Measurements from ENCODE around the gene DLX3. TPM values are rescaled to one million over a fixed set of nuclear protein-coding genes. Genes with fewer than 3 reads are reported as not detected.
A peak's percentile ranks its signal among the peaks of the same experiment; 100 is the strongest.

Gene DLX3
- total RNA-seq, 1 donor from 2014 or later, result not detected

DNA sequence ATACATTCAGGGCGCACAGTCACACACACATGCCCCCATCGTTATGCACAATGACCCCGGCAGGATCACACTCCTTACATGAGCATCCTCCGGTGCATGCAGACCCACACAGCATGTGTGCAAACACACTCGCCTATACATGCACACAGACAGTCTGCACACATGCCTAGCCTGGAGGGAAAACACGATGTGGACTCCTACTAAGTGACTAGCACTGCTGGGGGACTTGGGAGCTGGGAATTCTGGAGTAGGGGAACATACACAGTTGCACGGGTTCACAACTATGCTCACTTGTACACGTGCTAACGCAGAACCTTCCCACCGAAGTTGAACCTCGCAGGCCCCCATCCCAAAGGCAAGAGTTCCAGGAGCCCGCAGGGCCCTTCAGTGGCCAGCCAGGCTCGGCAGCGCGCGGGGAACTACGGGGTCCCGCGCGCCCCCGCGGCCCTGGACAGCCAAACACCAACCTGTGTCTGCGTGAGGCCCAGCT is 2.0 kb downstream of the DLX3 start:
- no peak for DNase-seq
- peaks cover 34% of the 10 kb centered on the region for H3K4me1 ChIP-seq
- H3K27me3 ChIP-seq (ENCODE audit: low read depth), result peaks cover 98% of the 10 kb centered on the region
- intact Hi-C loops (cut with micrococcal nuclease), result no loop called here
- no peaks in the 10 kb centered on the region for H3K36me3 ChIP-seq
- H3K9me3 ChIP-seq (replicated peaks), result no peaks in the 10 kb centered on the region
- TF ChIP-seq, protein P1, sequence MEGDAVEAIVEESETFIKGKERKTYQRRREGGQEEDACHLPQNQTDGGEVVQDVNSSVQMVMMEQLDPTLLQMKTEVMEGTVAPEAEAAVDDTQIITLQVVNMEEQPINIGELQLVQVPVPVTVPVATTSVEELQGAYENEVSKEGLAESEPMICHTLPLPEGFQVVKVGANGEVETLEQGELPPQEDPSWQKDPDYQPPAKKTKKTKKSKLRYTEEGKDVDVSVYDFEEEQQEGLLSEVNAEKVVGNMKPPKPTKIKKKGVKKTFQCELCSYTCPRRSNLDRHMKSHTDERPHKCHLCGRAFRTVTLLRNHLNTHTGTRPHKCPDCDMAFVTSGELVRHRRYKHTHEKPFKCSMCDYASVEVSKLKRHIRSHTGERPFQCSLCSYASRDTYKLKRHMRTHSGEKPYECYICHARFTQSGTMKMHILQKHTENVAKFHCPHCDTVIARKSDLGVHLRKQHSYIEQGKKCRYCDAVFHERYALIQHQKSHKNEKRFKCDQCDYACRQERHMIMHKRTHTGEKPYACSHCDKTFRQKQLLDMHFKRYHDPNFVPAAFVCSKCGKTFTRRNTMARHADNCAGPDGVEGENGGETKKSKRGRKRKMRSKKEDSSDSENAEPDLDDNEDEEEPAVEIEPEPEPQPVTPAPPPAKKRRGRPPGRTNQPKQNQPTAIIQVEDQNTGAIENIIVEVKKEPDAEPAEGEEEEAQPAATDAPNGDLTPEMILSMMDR (IDR thresholded peaks at IDR 0.05; ENCODE audit: borderline replicate concordance), result no peak
- H3K4me3 ChIP-seq, result peak overlapping the region; percentile 64
- no peak overlapping the region for H3K27ac ChIP-seq (replicated peaks)

DNA sequence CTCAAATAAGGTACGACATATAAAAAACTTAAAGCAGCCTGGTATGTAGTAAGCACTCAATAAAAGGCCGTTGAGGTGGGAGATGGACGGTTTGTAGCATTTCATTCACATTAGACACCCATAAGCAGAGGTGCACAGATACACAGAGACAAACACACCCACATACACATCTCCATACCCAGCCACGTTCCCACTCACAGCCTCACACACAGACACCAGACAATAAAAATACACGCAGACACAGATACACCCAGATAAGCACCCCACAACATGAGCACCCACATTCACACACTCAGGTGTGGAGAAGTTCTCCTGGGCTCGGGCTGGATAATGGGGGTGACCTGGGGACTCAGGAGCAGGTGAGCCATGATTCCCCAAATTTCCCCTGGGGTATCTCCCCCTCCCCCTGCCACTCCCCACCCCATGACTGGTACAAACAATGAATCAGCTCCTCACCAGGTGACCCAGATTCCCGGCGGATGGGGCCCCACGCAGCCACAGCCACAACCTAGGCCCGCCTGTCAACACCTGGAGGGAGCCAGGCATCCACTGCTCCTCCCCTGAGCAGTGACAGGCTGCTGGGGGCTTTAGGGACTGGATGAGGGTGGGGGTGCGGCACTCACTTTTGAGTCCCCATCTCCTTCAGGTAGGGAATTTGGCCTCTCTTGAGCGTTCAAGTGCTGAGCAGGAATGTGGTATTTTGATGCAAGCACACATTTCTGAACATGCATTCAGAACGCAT is 2.7 kb downstream of the DLX3 start:
- Histone ChIP-seq H3K4me3 (no peak overlapping the region), H3K9me3 (replicated peaks) (no peaks in the 10 kb centered on the region), H3K36me3 (no peaks in the 10 kb centered on the region), H3K4me1 (peaks cover 34% of the 10 kb centered on the region), H3K27ac (replicated peaks) (no peak overlapping the region), H3K27me3 (ENCODE audit: low read depth) (peaks cover 98% of the 10 kb centered on the region)
- no peak for DNase-seq
- TF ChIP-seq, protein P1 (IDR thresholded peaks at IDR 0.05; ENCODE audit: borderline replicate concordance), result no peak
- intact Hi-C loops (cut with micrococcal nuclease), result no loop called here

DNA sequence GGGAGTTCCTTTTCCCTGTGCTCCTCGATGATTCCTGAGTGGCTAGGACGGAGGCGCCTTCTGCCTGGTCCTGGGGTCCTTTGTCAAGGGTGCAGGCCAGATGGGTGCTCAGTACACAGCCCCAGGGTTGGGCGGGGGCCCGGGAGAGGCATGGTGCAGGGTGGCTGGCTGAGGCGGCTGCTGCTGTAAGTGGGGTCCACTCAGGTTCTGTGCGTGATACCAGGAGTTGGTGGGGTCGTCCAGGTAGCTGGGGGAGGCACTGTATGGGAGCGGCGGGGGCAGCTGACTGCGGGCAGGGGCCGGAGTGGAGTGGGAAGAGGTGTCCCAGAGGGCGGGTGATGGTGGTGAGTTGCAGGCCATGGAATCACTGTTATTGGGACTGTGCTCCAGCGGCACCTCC is 3.6 kb downstream of the DLX3 start:
- intact Hi-C loops (cut with micrococcal nuclease), result no loop called here
- Histone ChIP-seq H3K27ac (replicated peaks) (no peak overlapping the region), H3K4me1 (peaks cover 26% of the 10 kb centered on the region), H3K36me3 (no peaks in the 10 kb centered on the region), H3K9me3 (replicated peaks) (no peaks in the 10 kb centered on the region), H3K4me3 (no peak overlapping the region), H3K27me3 (ENCODE audit: low read depth) (peaks cover 98% of the 10 kb centered on the region)
- TF ChIP-seq, protein P1 (IDR thresholded peaks at IDR 0.05; ENCODE audit: borderline replicate concordance), result no peak
- DNase-seq, result no peak

DNA sequence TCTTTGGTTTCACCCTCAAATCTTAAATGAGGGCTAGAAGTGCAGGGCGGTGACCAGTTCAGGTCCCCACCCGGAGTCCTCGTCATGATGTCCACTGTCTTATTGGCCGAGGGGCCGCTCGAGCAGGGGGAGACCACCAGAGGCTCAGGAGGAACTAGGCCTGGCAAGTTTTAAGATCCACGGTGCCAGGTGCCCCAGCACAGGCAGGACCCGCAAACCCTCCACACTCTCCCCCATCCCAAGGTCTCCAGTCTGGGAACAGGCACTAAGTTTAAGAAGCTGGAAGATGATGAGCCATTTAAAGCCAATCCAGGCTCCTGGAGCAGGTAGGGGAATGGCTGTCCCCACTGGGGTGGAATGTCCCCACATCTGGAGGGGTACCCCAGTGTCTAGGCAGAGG is 4.1 kb downstream of the DLX3 start:
- no peak overlapping the region for H3K27ac ChIP-seq (replicated peaks)
- peaks cover 98% of the 10 kb centered on the region for H3K27me3 ChIP-seq (ENCODE audit: low read depth)
- no peak overlapping the region for H3K4me3 ChIP-seq
- intact Hi-C loops (cut with micrococcal nuclease), result no loop called here
- no peak for DNase-seq
- peaks cover 26% of the 10 kb centered on the region for H3K4me1 ChIP-seq
- no peaks in the 10 kb centered on the region for H3K9me3 ChIP-seq (replicated peaks)
- TF ChIP-seq, protein P1 (IDR thresholded peaks at IDR 0.05; ENCODE audit: borderline replicate concordance), result no peak
- H3K36me3 ChIP-seq, result no peaks in the 10 kb centered on the region

DNA sequence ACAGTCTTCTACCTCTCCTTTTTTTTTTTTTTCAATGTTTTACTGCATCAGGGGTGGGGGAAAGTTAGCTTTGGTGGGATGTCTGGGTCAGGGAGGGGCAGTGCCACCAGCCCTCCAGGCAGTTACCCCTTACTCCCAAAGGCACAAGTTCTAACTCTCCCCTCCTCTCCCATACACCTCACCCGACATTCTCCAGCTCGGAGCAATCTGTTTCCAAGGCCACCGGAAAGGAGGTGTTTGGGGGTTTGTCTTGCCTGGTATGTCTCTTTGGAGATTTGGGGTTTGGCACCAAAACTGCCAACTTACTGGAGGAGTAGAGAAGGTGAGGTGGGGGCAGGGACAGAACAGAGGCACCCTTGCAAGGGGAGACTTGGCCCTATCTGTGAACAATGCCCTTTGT is 4.7 kb downstream of the DLX3 start:
- Histone ChIP-seq H3K4me1 (peaks cover 25% of the 10 kb centered on the region), H3K27me3 (ENCODE audit: low read depth) (peaks cover 98% of the 10 kb centered on the region), H3K36me3 (no peaks in the 10 kb centered on the region), H3K9me3 (replicated peaks) (no peaks in the 10 kb centered on the region), H3K4me3 (no peak overlapping the region), H3K27ac (replicated peaks) (no peak overlapping the region)
- DNase-seq, result no peak
- intact Hi-C loops (cut with micrococcal nuclease), result no loop called here
- TF ChIP-seq, protein P1 (IDR thresholded peaks at IDR 0.05; ENCODE audit: borderline replicate concordance), result no peak
